Posterior vena cava (tissue), 2 donors: ENCODE measurements around the gene SPRR2A. TPM values are rescaled to one million over a fixed set of nuclear protein-coding genes. Genes with fewer than 3 reads are reported as not detected.
"Not testable (repeated sequence)": the region's sequence is repeated elsewhere in the genome, so short reads cannot be mapped to it uniquely, and the experiment has no call there.

ENCODE experiments used
- DNase-seq: peaks from one replicate; pipeline ENCODE4 v3.0.0-alpha.2; 2020; ENCODE audit warnings: low spot score
- intact Hi-C, 2 donors: fragments of 100-400 bp; cut with DNase I; formaldehyde crosslinking; loops; one replicate each; pipeline versions ENCODE4 v1.14.1 to v1.14.2; 2022 to 2023
- total RNA-seq, 2 donors: library from RNA; stranded (reverse); fragmentation: NEBNext Ultra II Directional; extraction: Animal tissue kit (Norgen Biotek cat#: 25700); gene quantifications; one replicate each; pipeline ENCODE4 v1.2.1, GENCODE V29; 2021
- donor health status: DM: yes; HTN: yes; CAD: no.
- donor health status: DM: yes; HTN: yes; CAD: no.

Gene SPRR2A
- total RNA-seq, 2 donors from 2014 or later = not detected

DNA sequence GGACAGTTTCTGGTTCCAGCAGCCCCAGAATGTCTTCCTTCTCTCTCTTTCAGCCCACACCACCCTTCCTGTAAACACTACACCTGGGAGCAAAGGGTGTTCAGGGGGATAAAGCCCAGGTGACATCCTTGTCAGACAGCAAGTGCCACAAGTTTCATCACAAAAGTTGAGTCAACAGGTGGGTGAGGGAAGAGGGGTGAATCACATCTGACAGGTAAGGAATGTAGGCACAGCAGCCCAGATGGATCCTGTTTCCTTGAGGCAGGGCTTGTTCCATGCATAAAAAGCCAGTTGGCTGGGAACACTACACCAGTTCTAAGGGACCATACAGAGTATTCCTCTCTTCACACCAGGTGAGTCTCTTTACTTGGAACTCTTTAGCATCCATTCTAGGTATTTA, 26.4 kb downstream of the SPRR2A start, which contains the start of gene SPRR1B:
SPRR1B (plus strand) TSS at position 309 of the 400 bp plus-strand sequence. CDS start 1,143 bp downstream, outside the sequence.
- intact Hi-C loops = no loop called here
- DNase-seq = no peak

DNA sequence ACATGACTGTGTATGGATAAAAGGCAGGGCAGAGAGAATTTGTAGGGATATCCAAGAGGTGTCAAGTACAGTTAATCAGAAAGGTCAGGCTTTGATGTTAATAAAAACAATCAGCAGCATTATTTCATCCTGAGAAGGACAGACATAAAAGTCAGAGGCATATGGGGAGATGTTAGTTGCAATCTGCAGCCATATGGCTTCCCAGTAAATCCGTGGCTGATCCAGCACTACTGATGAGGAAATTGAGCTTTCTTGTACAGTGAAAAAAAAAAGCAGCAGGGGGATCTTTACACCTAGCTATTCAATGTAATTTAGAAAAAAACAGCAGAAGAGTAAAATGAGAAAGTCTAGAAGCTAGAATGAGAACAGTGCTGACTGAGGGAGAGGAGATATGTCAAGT, 28.5 kb downstream of the SPRR2A start:
- DNase-seq = no peak
- intact Hi-C loops = no loop called here

DNA sequence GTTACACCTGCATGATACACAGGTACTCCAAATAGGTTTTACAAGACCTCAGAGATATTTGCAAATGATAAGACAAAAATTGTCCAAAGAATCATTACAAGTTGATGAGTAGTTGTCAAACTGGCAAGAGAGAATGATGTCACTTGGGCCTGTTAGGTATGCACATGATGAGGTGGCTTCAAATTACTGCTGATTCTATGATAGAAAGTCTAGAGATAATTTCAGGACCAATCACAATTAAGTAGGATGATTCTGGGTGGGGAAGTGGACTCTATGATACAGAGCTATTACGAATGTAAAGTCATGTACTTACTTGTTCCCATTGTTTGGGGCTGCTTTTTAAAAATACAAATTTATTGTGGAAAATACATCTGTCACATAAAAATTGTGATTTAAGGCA, 31.5 kb downstream of the SPRR2A start:
- intact Hi-C loops = no loop called here
- DNase-seq = no peak

DNA sequence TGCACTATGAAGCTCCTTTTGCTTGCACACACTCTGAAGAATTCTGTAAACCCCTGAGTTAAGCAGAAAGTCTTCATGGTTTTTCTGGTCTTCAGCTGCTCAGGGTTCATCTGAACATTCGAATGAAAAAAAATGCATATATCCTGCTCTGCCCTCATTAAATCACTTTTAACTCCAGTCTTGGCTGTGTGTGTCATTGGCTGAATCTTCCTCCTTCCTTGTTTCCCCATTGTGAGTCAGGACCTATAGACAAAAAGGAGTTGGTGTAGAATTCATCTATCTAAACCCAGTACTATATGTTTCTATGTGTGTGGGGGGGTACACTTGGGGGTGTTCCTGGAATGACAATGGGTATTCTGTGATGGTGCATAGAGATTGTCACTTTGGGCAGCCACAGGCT, 32.9 kb downstream of the SPRR2A start:
- no peak for DNase-seq
- intact Hi-C loops = no loop called here

DNA sequence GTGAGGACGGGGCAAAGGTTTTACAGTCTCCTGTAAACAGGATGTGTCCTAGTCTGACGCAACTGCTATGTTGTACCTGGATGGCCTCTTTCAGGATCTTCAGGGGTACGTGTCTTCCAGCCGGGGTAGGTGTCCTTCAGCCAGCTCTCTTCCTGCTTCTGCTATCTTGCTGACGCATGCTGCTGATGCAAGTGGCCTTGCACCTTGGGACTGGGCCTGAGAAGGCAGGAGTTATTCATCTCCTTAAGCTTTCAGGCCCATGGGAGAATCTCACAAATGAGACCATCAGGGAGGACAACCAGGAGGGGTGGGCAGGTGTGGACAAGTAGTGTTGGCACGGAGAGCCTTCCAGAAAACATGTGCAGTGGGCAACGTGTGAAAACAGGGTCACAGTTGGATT, 34.2 kb downstream of the SPRR2A start:
- intact Hi-C loops = no loop called here
- no peak for DNase-seq

DNA sequence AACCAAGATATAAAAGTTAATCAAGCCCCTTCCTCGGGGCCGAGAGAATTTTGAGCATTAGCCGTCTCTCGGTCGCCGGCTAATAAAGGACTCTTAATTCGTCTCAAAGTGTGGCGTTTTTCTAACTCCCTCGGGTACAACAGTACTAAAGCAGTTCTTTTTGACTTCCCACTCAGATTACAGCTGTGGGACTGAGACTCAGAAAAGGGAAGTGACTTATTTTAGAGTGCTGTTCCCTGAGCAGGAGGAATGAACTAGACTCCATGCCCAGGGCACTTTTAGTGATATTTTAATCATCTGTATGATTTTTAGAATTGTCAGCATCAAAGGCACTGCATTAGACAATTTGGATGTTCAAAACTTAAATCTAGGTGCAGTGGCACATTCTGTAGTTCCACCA, 35.0 kb downstream of the SPRR2A start:
- intact Hi-C loops = not testable (repeated sequence)

DNA sequence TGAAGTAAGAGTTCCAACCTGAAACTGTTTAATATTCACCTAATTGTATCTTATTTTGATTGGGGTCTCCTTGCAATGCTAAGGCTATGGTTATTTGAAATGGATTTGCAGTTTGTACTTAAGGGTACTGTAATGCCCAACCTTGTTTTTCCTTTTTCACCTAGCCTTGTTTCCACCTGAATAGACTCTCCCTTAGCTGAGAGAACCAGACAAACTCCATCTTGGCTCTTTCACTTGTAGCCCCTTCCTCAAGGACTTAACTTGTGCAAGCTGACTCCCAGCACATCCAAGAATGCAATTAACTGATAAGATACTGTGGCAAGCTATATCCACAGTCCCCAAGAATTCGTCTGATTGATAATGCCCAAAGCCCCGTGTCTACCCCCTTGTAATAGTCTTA, 35.5 kb downstream of the SPRR2A start:
- intact Hi-C loops, DNase-seq: not testable (repeated sequence)

More for the DNA sequence above, 35.0 kb downstream of the SPRR2A start:
- DNase-seq = not testable (repeated sequence)

DNA sequence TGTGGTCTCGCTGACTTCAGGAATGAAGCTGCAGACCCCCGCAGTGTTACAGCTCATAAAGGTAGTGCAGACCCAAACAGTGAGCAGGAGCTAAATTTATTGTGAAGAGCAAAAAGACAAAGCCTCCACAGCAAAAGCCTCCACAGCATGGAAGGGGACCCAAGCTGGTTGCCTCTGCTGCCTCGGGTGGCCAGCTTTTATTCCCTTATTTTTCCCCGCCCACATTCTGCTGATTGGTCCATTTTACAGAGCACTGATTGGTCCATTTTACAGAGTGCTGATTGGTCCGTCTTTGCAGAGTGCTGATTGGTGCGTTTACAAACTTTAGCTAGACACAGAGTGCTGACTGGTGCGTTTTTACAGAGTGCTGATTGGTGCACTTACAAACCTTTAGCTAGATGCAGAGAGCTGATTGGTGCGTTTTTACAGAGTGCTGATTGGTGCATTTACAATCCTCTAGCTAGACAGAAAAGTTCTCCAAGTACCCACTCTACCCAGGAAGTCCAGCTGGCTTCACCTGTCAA, 46.0 kb downstream of the SPRR2A start:
- intact Hi-C loops, DNase-seq: not testable (repeated sequence)

Other genes with a start within 250 kb of the SPRR2A start
- not detected for gene LCE1B, start 245.5 kb downstream of the SPRR2A start, total RNA-seq
- gene LCE1A, start 230.0 kb downstream of the SPRR2A start, total RNA-seq = not detected
- not detected for gene LCE6A, start 214.7 kb downstream of the SPRR2A start, total RNA-seq
- not detected for gene LCE7A, start 197.5 kb downstream of the SPRR2A start, total RNA-seq
- not detected for gene SMCP, start 179.2 kb downstream of the SPRR2A start, total RNA-seq
- not detected for gene IVL, start 149.0 kb downstream of the SPRR2A start, total RNA-seq
- gene SPRR5, start 110.3 kb downstream of the SPRR2A start, total RNA-seq = not detected
- gene SPRR4, start 86.9 kb downstream of the SPRR2A start, total RNA-seq = not detected
- gene SPRR1A, start 73.4 kb downstream of the SPRR2A start, total RNA-seq = not detected
- not detected for gene SPRR3, start 55.8 kb downstream of the SPRR2A start, total RNA-seq
- gene SPRR1B, start 26.3 kb downstream of the SPRR2A start, total RNA-seq = not detected
- not detected for gene SPRR2D, start 16.4 kb downstream of the SPRR2A start, total RNA-seq
- gene SPRR2B, start 14.1 kb upstream of the SPRR2A start, total RNA-seq = not detected
- not detected for gene SPRR2E, start 37.0 kb upstream of the SPRR2A start, total RNA-seq
- gene SPRR2F, start 56.0 kb upstream of the SPRR2A start, total RNA-seq = 1 to 10 TPM in 1 of 2 donors, not detected in 1; 1.9 TPM
- not detected for gene SPRR2G, start 93.4 kb upstream of the SPRR2A start, total RNA-seq
- gene LELP1, start 145.9 kb upstream of the SPRR2A start, total RNA-seq = not detected
- gene PRR9, start 160.1 kb upstream of the SPRR2A start, total RNA-seq = not detected
- gene LORICRIN, start 202.2 kb upstream of the SPRR2A start, total RNA-seq = not detected